Cardiac septum (tissue), 1 donor: Measurements from ENCODE around the gene ADAM22. TPM values are rescaled to one million over a fixed set of nuclear protein-coding genes. Genes with fewer than 3 reads are reported as not detected.

Experiments
- DNase-seq: peaks from one replicate; pipeline ENCODE4 v3.0.0-alpha.2; 2020; ENCODE audit warnings: low spot score
- intact Hi-C: fragments of 100-400 bp; cut with DNase I; formaldehyde crosslinking; loops from one replicate; pipeline ENCODE4 v1.14.0; 2022
- total RNA-seq: library from RNA; stranded (reverse); fragmentation: NEBNext Ultra II Directional; extraction: Animal tissue kit (Norgen Biotek cat#: 25700); gene quantifications from one replicate; pipeline ENCODE4 v1.2.1, GENCODE V29; 2021
- donor health status: DM: no; HTN: no; CAD: no.

The ADAM22 gene
- total RNA-seq, 1 donor from 2014 or later: 3.4 TPM

- intact Hi-C loops: no loop called here
- no peak for DNase-seq
These were observed 156.6 kb downstream of the ADAM22 start for GRCh38 chr7:88090671-88091070.

DNA sequence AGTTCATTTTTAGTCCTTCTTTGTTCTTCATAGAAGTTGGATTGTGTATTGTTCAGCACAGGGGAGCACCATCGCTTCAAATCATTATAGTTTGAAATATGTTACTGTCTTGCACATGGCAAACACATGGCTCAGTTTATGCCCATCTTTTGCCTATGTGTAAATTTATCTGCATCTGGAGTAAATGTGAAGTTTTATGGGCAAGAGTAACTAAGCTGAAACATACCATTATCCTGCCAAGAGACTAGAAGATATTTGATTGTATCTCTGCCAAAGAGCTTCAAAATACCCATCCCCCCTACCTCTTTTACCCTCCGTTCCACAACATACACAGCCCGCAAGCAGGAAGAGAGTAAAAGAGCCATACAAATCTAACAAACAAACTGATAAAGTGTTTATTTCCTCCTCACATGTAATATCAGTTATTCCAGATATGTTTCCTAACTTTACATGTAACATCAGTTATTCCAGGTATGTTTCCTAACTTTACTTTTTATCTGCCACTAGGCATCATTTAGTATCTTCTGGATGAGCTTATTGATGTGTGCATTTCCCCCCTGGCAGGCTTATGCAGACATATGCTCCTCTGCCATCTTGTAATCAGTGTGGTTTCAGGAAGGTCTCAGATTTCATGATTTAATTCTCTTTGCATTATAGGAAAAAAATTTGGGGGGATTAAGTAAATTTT lies 158.1 kb downstream of the ADAM22 start:
- DNase-seq: no peak
- intact Hi-C loops: no loop called here

GRCh38 chr7:88092676-88092999 lies 158.6 kb downstream of the ADAM22 start:
- no peak for DNase-seq
- intact Hi-C loops: no loop called here

- DNase-seq: no peak
- intact Hi-C loops: loop anchor here (10.0 kb wide), 1 partner anchor 227 kb away; the partner anchor contains the start of genes DBF4 and SLC25A40
These were observed 167.7 kb downstream of the ADAM22 start for GRCh38 chr7:88101769-88102168.

DNA sequence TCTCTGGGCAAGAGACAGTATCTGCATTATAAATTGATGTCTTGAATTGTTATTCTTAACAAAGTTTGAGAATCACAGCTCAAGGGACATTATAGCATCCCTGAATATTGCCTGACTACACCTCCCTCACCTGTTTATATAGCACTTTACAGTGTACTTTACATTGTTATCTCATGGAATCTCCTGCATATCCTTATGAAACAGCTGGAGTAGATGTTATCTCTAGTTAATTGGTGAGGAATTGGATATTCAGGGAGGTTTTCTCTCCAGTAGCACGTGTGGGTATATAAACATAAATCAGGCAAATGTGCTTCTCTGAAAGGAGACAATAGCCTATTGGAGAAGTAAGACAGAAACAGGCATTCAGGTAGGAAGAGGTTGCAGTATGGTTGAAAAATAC lies 168.6 kb downstream of the ADAM22 start:
- intact Hi-C loops: loop anchor here (10.0 kb wide), 1 partner anchor 228 kb away; the partner anchor contains the start of genes DBF4 and SLC25A40
- DNase-seq: no peak

GRCh38 chr7:88104732-88105131 lies 170.7 kb downstream of the ADAM22 start:
- intact Hi-C loops: loop anchor here (10.0 kb wide), 1 partner anchor 230 kb away; the partner anchor contains the start of genes DBF4 and SLC25A40
- no peak for DNase-seq

GRCh38 chr7:88105231-88105630 lies 171.2 kb downstream of the ADAM22 start:
- intact Hi-C loops: loop anchor here (10.0 kb wide), 1 partner anchor 230 kb away; the partner anchor contains the start of genes DBF4 and SLC25A40
- no peak for DNase-seq

GRCh38 chr7:88106434-88106833 lies 172.4 kb downstream of the ADAM22 start:
- intact Hi-C loops: loop anchor here (10.0 kb wide), 1 partner anchor 232 kb away; the partner anchor contains the start of genes DBF4 and SLC25A40
- DNase-seq: no peak

- intact Hi-C loops: loop anchor here (5.0 to 10.0 kb wide), 3 partner anchors 172 to 312 kb away; partner anchors contain the start of genes DBF4 and SLC25A40
- DNase-seq: no peak
These were observed 175.6 kb downstream of the ADAM22 start for GRCh38 chr7:88109612-88110011.

- DNase-seq: no peak
- intact Hi-C loops: loop anchor here (5.0 kb wide), 2 partner anchors 174 to 314 kb away; no protein-coding TSS in a partner anchor
These were observed 177.2 kb downstream of the ADAM22 start for GRCh38 chr7:88111140-88111743.

DNA sequence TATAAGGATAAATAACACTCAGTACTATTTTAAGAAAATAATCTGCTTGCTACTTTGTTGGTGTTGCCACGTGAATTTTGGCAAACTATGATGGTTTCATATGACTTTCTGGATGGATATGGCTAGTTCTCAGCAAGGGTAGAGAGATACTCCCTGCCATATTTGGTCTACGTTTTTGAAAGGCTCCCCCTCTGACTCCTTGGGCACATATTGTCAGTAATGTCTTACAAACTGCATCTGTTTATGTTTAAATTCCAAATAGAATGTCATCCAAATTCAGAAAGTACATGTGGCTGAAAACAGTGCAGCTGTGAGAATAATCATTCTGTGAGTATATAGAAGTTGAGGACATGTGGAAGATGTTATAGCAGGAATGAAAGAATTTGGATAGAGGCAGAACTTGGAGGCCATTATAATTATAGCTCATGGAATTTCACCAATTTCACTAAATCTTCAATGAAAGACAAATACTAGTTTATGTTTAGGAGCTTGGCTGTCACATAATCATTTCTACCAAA lies 178.0 kb downstream of the ADAM22 start:
- intact Hi-C loops: loop anchor here (5.0 kb wide), 2 partner anchors 175 to 315 kb away; no protein-coding TSS in a partner anchor
- DNase-seq: no peak

GRCh38 chr7:88115258-88115796 lies 181.3 kb downstream of the ADAM22 start:
- no peak for DNase-seq
- intact Hi-C loops: no loop called here

DNA sequence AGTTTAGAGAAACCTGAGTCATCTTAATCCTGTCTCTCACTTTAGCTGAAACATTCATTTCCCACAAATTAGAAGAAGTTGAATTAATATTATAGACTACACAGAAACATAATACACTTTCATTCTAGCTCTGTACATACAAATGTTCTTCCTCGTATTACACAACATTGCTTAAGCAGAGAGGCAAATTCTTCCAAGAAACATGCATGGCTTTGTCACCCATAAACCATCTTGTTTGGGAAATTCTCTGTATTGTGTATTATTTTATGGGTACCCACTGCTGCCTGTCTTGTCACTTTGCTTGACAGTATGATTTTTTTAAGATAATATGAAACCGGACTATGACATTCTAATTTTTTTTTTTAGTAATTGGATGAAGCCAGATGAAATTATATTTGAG lies 181.8 kb downstream of the ADAM22 start:
- DNase-seq: no peak
- intact Hi-C loops: no loop called here

- intact Hi-C loops: no loop called here
- no peak for DNase-seq
These were observed 182.3 kb downstream of the ADAM22 start for GRCh38 chr7:88116235-88116795.

- DNase-seq: no peak
- intact Hi-C loops: no loop called here
These were observed 183.3 kb downstream of the ADAM22 start for GRCh38 chr7:88117325-88117724.

- no peak for DNase-seq
- intact Hi-C loops: no loop called here
These were observed 187.3 kb downstream of the ADAM22 start for GRCh38 chr7:88121335-88121734.

DNA sequence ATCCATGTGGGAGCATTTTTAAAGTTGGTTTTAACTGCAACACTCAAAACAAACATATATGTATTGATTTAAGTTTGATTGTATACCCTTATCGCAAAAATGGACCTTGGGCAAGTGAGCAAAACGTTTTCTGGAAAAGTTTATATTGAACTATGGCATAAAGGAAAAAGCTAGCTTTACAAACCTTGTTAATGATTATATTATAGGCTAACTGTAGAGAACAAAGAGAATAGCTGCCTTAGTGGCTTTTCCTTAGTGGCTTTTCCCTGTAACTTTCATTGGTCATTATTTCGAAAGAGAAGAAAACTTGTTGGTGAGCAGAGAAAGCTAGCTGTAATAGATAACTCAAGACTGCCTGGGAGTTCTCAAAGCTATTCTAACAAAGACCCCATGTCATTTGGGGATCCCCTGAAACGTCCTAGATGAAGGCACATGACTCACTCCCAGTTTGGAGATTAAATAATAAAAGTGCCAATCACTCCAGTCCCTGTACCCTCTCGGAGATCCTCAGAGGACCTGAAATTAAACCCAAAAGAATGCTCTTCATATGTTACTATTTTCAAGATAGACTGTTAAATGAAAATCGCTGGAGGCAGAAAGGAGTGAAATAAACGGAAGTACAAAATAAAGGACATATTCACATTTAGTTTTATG lies 193.7 kb downstream of the ADAM22 start:
- intact Hi-C loops: no loop called here
- no peak for DNase-seq

- DNase-seq: no peak
- intact Hi-C loops: no loop called here
These were observed 198.7 kb downstream of the ADAM22 start for GRCh38 chr7:88132725-88133124.

- intact Hi-C loops: no loop called here
These were observed 206.9 kb downstream of the ADAM22 start for GRCh38 chr7:88140947-88141346.

GRCh38 chr7:88141479-88141878 lies 207.4 kb downstream of the ADAM22 start:
- no peak for DNase-seq
- intact Hi-C loops: no loop called here

More at GRCh38 chr7:88140947-88141346, 206.9 kb downstream of the ADAM22 start:
- DNase-seq: no peak
